Measurements from ENCODE around the gene PLXNC1. TPM values are rescaled to one million over a fixed set of nuclear protein-coding genes. Genes with fewer than 3 reads are reported as not detected.

The PLXNC1 gene
- total and polyA plus RNA-seq, 2 of the 8 experiments (the other 6 are each of a cell fraction or from before 2014, with no cell fraction given): 0.83 to 2.0 TPM

- Histone ChIP-seq H2BK120ac (replicated peaks; ENCODE audit: low read depth, low read length) (no peak overlapping the region), H3K9ac (replicated peaks in 1 of 4; ENCODE audit: extremely low read depth in 1 of 4, low read depth in 3 of 4, low read length in 3 of 4) (no peak overlapping the region), H2BK5ac (ENCODE audit: low read depth, low read length) (no peak overlapping the region), H4K20me1 (replicated peaks in 1 of 2; ENCODE audit: control insufficient read depth in 1 of 2, insufficient read depth in 2 of 2, low read length in 2 of 2) (no peaks in the 10 kb centered on the region), H4K91ac (replicated peaks; ENCODE audit: insufficient read length, low read length) (no peak overlapping the region), H3K9me3 (ENCODE audit: insufficient read depth in 2 of 2, low read depth in 1 of 2, low read length in 1 of 2) (no peaks in the 10 kb centered on the region), H3K14ac (ENCODE audit: insufficient read length) (no peak overlapping the region), H3K36me3 (ENCODE audit: control insufficient read depth in 2 of 4, insufficient read depth in 4 of 4, low read length in 3 of 4) (no peaks in the 10 kb centered on the region), H3K4me1 (replicated peaks in 1 of 4; ENCODE audit: control insufficient read depth in 3 of 4, insufficient read depth in 4 of 4, low read length in 3 of 4) (0 out of 7 replicates have a peak, but pooled peaks cover 0 to 5% (median 0%) of the 10 kb centered on the region in 4 experiments), H3K27me3 (replicated peaks in 1 of 4; ENCODE audit: control insufficient read depth in 3 of 4, extremely low read depth in 1 of 4, insufficient read depth in 3 of 4, low read length in 3 of 4) (no peaks in the 10 kb centered on the region), H3K27ac (ENCODE audit: low read depth, low read length) (no peak overlapping the region), H4K5ac (ENCODE audit: insufficient read length, low read depth, low read length) (no peak overlapping the region), H2BK15ac (ENCODE audit: low read length) (no peak overlapping the region), H3K23me2 (ENCODE audit: low read depth, low read length) (no peaks in the 10 kb centered on the region), H2AFZ (ENCODE audit: low read length) (no peak overlapping the region), H3K79me1 (ENCODE audit: low read depth, low read length) (no peaks in the 10 kb centered on the region), H3K23ac (ENCODE audit: insufficient read length) (no peak overlapping the region), H3K56ac (replicated peaks; ENCODE audit: insufficient read length, low read depth, low read length) (no peak overlapping the region), H2BK20ac (ENCODE audit: low read length) (no peak overlapping the region), H2AK5ac (ENCODE audit: low read depth, low read length) (no peak overlapping the region), H3K18ac (ENCODE audit: extremely low read depth, low read length) (no peak overlapping the region), H3K4me3 (ENCODE audit: extremely low read depth in 1 of 4, insufficient read depth in 2 of 4, low read depth in 3 of 4, low read length in 4 of 4) (no peak overlapping the region), H4K8ac (ENCODE audit: extremely low read depth, insufficient read depth, low read length) (no peak overlapping the region), H3K4ac (replicated peaks; ENCODE audit: insufficient read length, low read depth, low read length) (no peak overlapping the region), H3K79me2 (ENCODE audit: control insufficient read depth in 1 of 2, insufficient read depth in 2 of 2, low read length in 2 of 2) (no peaks in the 10 kb centered on the region), H3K4me2 (ENCODE audit: insufficient read depth in 1 of 2, low read depth in 2 of 2, low read length in 2 of 2) (no peak overlapping the region), H2BK12ac (ENCODE audit: low read depth, low read length) (no peak overlapping the region)
- no peak for TF ChIP-seq SAP30 (IDR thresholded peaks at IDR 0.05; ENCODE audit: insufficient read depth, insufficient replicate concordance, low read length)
- TF ChIP-seq GABPA (IDR thresholded peaks at IDR 0.05; ENCODE audit: borderline replicate concordance, insufficient read depth, low read length): no peak
- TF ChIP-seq SRF (IDR thresholded peaks at IDR 0.05; ENCODE audit: low read depth, low read length): no peak
- TF ChIP-seq SUZ12 (IDR thresholded peaks at IDR 0.05; ENCODE audit: low read length): no peak
- no peak for TF ChIP-seq BCL11A (IDR thresholded peaks at IDR 0.05; ENCODE audit: low read depth in 2 of 2, low read length in 2 of 2)
- no peak for TF ChIP-seq TBP (IDR thresholded peaks at IDR 0.05; ENCODE audit: low read depth, low read length)
- TF ChIP-seq CTBP2 (IDR thresholded peaks at IDR 0.05; ENCODE audit: borderline replicate concordance, insufficient read depth, insufficient read length, low read length): no peak
- TF ChIP-seq, protein P1, sequence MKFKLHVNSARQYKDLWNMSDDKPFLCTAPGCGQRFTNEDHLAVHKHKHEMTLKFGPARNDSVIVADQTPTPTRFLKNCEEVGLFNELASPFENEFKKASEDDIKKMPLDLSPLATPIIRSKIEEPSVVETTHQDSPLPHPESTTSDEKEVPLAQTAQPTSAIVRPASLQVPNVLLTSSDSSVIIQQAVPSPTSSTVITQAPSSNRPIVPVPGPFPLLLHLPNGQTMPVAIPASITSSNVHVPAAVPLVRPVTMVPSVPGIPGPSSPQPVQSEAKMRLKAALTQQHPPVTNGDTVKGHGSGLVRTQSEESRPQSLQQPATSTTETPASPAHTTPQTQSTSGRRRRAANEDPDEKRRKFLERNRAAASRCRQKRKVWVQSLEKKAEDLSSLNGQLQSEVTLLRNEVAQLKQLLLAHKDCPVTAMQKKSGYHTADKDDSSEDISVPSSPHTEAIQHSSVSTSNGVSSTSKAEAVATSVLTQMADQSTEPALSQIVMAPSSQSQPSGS (IDR thresholded peaks at IDR 0.05; ENCODE audit: low read length): no peak
- no peak for TF ChIP-seq GTF2F1 (IDR thresholded peaks at IDR 0.05; ENCODE audit: borderline replicate concordance, low read depth, low read length)
- ChIA-PET CTCF (ENCODE audit: partially characterized antibody) (interaction anchor here (0.5 to 0.8 kb wide), 2 partner anchors 83 to 364 kb away, joined by 3 read pairs; no protein-coding TSS in a partner anchor), POLR2A (ENCODE audit: partially characterized antibody) (no interaction called here)
- WGBS, 2 experiments (ENCODE audit: extremely low coverage in 1 of 2, insufficient coverage in 1 of 2, insufficient read length in 1 of 2, insufficient replicate concordance in 2 of 2, low coverage in 1 of 2, low lambda C conversion rate in 2 of 2, missing lambda C conversion rate in 1 of 2): 93% methylated on average over 1 of the region's 1 CpG; no CpG with 5 or more reads in 1 of the 2 experiments
- FAIRE-seq (no peak), DNase-seq (ENCODE audit: low read depth in 1 of 2, low spot score in 2 of 2) (no peak)
These were observed 91.8 kb downstream of the PLXNC1 start for GRCh38 chr12:94240171-94240570.
